Osteoblast (primary cell): ENCODE results near the gene DLGAP1. TPM values are rescaled to one million over a fixed set of nuclear protein-coding genes. Genes with fewer than 3 reads are reported as not detected.

ENCODE experiments used
- DNase-seq: peaks from one replicate; pipeline ENCODE4 v3.0.0; 2011; ENCODE audit warnings: low spot score, mixed read lengths; ENCODE audit not compliant: insufficient read length; ENCODE audit errors: missing footprints
- H2AFZ ChIP-seq: 2 replicates; pipeline ENCODE4 v1.6.0; 2011; ENCODE audit warnings: mild to moderate bottlenecking, low read length
- H3K27ac ChIP-seq: 2 replicates; pipeline ENCODE4 v1.5.1; 2011; ENCODE audit warnings: mild to moderate bottlenecking, low read depth, low read length, moderate library complexity
- H3K27me3 ChIP-seq: 2 replicates; pipeline ENCODE4 v1.6.0; 2012; ENCODE audit warnings: mild to moderate bottlenecking, control low read depth, inconsistent platforms, low read length, moderate library complexity; ENCODE audit not compliant: insufficient read depth
- H3K36me3 ChIP-seq: 2 replicates; pipeline ENCODE4 v1.5.1; 2011; ENCODE audit warnings: mild to moderate bottlenecking, low read length, control low read depth, moderate library complexity; ENCODE audit not compliant: insufficient read depth
- H3K4me1 ChIP-seq: 2 replicates; pipeline ENCODE4 v1.5.1; 2011; ENCODE audit warnings: mild to moderate bottlenecking, low read length, control low read depth, moderate library complexity; ENCODE audit not compliant: insufficient read depth
- H3K4me2 ChIP-seq: 2 replicates; pipeline ENCODE4 v1.6.0; 2011; ENCODE audit warnings: mild to moderate bottlenecking, low read length; ENCODE audit not compliant: insufficient read depth
- H3K4me3 ChIP-seq: fragments of 200-600 bp; sonication (generic); 3 replicates; pipeline ENCODE4 v1.5.1; 2012; ENCODE audit warnings: mild to moderate bottlenecking, low read length, inconsistent platforms; ENCODE audit not compliant: insufficient read depth
- H3K79me2 ChIP-seq: 2 replicates; pipeline ENCODE4 v1.6.0; 2012; ENCODE audit warnings: mild to moderate bottlenecking, low read length, control low read depth, inconsistent platforms; ENCODE audit not compliant: insufficient read depth
- H3K9me3 ChIP-seq: 2 replicates; pipeline ENCODE4 v1.5.1; 2011; ENCODE audit warnings: low read depth, low read length, control low read depth
- H4K20me1 ChIP-seq: 2 replicates; pipeline ENCODE4 v1.6.0; 2012; ENCODE audit warnings: mild to moderate bottlenecking, low read length, control low read depth; ENCODE audit not compliant: insufficient read depth
- total RNA-seq: library from RNA; depleted of rRNA; stranded (reverse); fragments of >200 nt; gene quantifications from 2 replicates; pipeline ENCODE4 v1.2.3, GENCODE V29; 2012
- TF ChIP-seq, protein P1 (sequence below): IDR thresholded peaks from 2 replicates; pipeline ENCODE4 v1.5.1; 2011; ENCODE audit warnings: mild to moderate bottlenecking, low read depth, low read length, moderate library complexity; ENCODE audit errors: extremely low read depth

DLGAP1 gene
- total RNA-seq, 1 donor = not detected

DNA sequence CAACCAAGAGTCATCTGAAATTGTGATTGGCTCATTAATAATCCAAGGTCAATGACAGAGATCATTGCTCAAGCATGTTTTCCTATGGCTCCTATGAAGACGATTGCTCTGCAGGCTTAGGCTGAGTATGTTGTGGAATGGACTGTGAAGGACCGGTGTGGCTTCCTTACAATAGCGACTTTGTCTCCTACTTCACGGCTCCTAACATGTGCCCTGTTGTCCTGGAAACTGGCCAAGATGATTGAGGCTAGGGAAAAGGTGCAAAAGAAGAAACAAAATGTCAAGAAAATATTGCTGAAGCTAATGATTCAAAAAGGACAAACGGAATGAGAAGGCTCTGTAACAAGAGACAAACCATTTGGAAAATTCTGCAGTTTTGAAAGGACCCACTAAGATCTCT, 24.3 kb downstream of the DLGAP1 start:
- no peak overlapping the region for H3K4me2 ChIP-seq
- H3K27me3 ChIP-seq = no peaks in the 10 kb centered on the region
- H3K27ac ChIP-seq = no peak overlapping the region
- H3K9me3 ChIP-seq = no peaks in the 10 kb centered on the region
- H2AFZ ChIP-seq = no peak overlapping the region
- no peak for DNase-seq
- TF ChIP-seq, protein P1, sequence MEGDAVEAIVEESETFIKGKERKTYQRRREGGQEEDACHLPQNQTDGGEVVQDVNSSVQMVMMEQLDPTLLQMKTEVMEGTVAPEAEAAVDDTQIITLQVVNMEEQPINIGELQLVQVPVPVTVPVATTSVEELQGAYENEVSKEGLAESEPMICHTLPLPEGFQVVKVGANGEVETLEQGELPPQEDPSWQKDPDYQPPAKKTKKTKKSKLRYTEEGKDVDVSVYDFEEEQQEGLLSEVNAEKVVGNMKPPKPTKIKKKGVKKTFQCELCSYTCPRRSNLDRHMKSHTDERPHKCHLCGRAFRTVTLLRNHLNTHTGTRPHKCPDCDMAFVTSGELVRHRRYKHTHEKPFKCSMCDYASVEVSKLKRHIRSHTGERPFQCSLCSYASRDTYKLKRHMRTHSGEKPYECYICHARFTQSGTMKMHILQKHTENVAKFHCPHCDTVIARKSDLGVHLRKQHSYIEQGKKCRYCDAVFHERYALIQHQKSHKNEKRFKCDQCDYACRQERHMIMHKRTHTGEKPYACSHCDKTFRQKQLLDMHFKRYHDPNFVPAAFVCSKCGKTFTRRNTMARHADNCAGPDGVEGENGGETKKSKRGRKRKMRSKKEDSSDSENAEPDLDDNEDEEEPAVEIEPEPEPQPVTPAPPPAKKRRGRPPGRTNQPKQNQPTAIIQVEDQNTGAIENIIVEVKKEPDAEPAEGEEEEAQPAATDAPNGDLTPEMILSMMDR = no peak
- H4K20me1 ChIP-seq = no peaks in the 10 kb centered on the region
- H3K79me2 ChIP-seq = no peaks in the 10 kb centered on the region
- H3K4me3 ChIP-seq = no peak overlapping the region
- no peaks in the 10 kb centered on the region for H3K36me3 ChIP-seq
- no peaks in the 10 kb centered on the region for H3K4me1 ChIP-seq

DNA sequence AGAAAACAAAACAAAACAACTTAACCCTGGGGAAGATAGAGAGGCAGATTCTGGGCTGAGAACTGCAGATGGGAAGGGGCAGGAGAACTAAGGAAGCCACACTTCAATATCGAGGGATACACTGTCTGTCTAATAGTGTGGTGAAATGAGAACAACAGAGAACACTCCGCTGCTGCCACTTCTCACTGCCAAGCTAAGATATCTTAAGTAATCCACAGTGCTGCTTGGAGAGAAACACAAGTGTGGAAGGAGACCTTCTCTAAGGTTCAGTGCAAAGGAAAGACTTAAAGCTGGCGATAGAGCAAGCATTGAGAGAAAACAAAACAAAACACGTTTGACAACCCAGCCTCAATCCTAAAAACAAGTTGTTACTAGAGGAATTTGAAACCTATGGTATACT, 37.4 kb downstream of the DLGAP1 start:
- TF ChIP-seq, protein P1 = no peak
- no peak for DNase-seq
- H3K27ac ChIP-seq = no peak overlapping the region
- H3K4me2 ChIP-seq = no peak overlapping the region
- no peaks in the 10 kb centered on the region for H3K79me2 ChIP-seq
- no peak overlapping the region for H3K4me3 ChIP-seq
- H2AFZ ChIP-seq = no peak overlapping the region
- H3K4me1 ChIP-seq = no peaks in the 10 kb centered on the region
- no peaks in the 10 kb centered on the region for H3K27me3 ChIP-seq
- no peaks in the 10 kb centered on the region for H3K36me3 ChIP-seq
- H3K9me3 ChIP-seq = peaks cover 3% of the 10 kb centered on the region
- H4K20me1 ChIP-seq = no peaks in the 10 kb centered on the region

- H3K4me1 ChIP-seq = no peaks in the 10 kb centered on the region
- no peak overlapping the region for H3K27ac ChIP-seq
- H2AFZ ChIP-seq = no peak overlapping the region
- no peaks in the 10 kb centered on the region for H4K20me1 ChIP-seq
- H3K9me3 ChIP-seq = peaks cover 3% of the 10 kb centered on the region
- H3K4me3 ChIP-seq = no peak overlapping the region
- no peaks in the 10 kb centered on the region for H3K79me2 ChIP-seq
- no peak for DNase-seq
- TF ChIP-seq, protein P1 = no peak
- no peaks in the 10 kb centered on the region for H3K36me3 ChIP-seq
- H3K4me2 ChIP-seq = no peak overlapping the region
- no peaks in the 10 kb centered on the region for H3K27me3 ChIP-seq
These were observed 38.1 kb downstream of the DLGAP1 start for GRCh38 chr18:4416976-4417375.

GRCh38 chr18:4412286-4412685, 42.8 kb downstream of the DLGAP1 start:
- Histone ChIP-seq H3K4me2 (no peak overlapping the region), H3K27ac (no peak overlapping the region), H3K9me3 (no peaks in the 10 kb centered on the region), H2AFZ (no peak overlapping the region), H3K36me3 (no peaks in the 10 kb centered on the region), H4K20me1 (no peaks in the 10 kb centered on the region), H3K79me2 (no peaks in the 10 kb centered on the region), H3K4me1 (no peaks in the 10 kb centered on the region), H3K27me3 (no peaks in the 10 kb centered on the region), H3K4me3 (no peak overlapping the region)
- TF ChIP-seq, protein P1 = no peak
- DNase-seq = no peak
